GM19238 (cell line): ENCODE measurements around the gene SLC18A3.

ENCODE experiments used
- DNase-seq: peaks from one replicate; pipeline ENCODE4 v3.0.0; 2011; ENCODE audit warnings: low spot score; ENCODE audit not compliant: insufficient read length

The SLC18A3 gene

DNA sequence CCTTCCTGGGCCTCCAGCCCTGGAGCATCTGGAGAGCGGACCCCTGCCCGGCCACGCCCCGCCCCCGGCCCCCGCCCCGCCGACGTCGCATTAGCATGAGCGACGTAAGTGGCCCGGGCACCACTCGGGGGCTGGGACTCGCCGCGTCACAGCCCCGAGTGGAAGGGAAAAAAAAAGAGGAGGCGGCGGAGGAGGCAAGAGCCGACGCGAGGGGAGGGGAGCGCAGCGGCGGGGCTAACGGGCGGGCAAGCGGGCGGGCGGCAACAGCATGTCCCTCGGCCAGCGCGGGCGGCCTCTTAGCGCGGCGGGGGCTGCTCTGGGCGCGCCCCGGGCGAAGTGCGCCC is at the start of gene SLC18A3:
Gene SLC18A3, plus strand, starts transcription at position 197 of the 344 bp plus-strand sequence. CDS start 431 bp downstream, outside the sequence.
- no peak for DNase-seq

DNA sequence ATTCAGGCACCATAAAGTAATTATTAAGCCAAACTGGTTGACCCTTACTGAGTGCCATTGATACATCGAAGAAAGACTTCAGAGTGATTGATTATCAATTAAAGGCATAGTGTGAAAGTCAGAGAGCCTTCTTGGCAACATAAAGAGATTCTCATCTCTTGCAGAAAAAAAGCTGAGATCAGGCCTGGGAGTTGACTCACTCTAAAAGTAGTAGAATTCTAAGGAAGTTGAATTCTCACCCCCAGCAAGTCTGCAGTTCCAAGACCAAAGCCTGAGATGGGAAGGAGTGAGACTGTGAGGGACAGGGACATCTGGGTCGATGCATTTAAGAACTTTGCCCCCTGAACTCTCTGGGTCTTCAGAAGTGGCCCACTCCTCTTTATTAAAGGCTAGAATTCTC is 49.6 kb upstream of the SLC18A3 start:
- DNase-seq: no peak

DNA sequence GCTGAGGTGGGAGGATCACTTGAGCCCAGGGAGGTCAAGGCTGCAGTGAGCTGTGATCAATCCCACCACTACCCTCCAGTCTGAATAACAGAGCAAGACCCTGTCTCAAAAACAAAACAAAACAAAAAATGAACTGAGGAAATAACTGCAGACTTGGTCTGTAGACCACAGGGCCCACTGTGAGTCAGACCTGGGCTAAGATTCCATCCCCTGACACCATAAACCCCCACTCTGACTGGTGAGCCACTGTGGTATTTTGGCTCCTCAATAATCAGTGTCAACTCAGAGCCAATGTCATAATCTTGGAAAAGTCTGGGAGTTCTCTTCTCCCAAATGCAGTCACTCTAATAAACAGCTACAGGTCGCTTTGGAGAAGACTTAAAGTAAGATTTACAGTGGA is 47.2 kb upstream of the SLC18A3 start:
- no peak for DNase-seq

DNA sequence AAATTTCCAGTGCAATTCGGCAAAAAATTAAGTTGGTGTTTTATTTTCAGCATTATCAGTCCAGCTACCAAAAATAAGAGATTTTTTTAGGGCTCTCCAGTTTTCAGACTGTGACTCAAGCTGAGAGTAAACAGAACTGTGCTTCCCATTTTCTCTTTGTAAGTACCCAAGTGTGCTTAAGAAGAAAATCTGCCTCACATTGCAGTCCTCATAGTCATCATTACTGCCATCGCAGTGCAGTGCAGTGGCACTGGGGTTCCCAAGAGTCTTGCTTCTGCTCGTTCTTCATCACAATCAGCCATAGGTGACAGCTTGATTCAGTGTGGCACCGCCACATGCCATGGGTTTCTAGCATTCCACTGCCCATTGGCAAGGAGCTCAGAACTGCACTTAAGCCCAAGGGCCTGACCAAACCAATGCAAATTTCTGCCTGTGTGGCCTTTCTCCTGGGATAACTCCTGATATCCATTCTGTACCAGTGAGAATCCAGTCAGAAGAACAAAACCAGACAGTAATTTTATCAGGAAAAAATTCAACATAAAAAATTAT is 45.6 kb upstream of the SLC18A3 start:
- no peak for DNase-seq

DNA sequence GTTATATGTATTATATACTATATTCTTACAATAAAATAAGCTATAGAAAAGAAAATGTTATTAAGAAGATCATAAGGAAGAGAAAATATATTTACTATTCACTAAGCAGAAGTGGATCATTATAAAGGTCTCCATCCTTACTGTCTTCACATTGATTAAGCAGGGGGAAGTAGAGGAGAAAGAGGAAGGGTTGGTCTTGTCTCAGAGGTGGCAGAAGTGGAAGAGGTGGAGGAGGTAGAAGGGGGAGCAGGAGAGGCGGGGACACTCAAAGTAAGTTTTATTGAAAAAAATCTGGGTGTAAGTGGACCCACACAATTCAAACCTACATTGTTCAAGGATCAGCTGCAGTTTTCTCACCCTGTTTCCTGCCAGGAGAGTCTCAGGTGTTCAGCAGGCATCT is 42.3 kb upstream of the SLC18A3 start:
- no peak for DNase-seq

DNA sequence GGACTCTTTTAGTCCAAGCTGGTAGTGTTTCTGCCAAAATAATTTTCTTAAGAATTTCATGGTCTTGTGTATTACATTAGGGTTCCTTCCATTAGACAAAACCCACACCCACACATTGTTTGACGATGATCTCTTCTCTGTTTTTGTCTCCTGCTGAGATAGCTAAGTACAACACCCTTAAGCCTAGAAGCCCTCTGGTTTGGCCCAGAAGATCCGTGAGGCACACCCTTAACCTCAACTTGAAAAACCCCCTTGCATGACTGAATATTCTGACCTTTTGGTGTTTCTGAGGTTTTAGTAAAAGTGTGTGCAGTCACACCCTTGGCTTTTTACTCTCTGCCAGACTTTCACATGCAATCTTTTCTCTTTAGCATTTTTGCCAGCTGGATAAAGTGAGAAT is 41.9 kb upstream of the SLC18A3 start:
- no peak for DNase-seq

DNA sequence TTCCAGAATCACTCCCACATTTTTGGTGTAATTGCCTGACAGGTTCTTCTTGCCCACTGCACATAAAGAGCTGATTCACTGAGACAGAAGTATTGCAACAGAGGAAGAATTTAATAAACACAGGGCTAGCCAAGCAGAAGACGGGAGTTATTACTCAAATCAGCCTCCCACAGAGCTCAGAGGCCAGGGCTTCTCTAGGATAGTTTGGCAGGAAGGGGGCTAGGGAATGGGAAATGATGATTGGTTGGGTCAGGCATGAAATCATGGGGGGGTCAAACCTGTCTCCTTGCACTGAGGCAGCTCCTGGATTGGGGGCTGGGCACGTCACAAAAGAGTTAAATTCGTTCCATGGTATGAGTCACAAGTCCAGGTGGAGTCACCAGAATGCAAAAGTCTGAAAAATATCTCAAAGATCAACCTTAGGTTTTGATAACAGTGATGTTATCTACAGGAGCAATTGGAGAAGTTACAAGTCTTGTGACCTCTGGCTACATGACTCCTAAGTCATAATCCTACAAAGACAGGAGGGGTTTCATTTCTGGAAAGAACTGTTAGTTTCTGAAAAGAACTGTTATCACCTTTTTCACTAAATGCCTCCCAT is 41.0 kb upstream of the SLC18A3 start:
- no peak for DNase-seq

DNA sequence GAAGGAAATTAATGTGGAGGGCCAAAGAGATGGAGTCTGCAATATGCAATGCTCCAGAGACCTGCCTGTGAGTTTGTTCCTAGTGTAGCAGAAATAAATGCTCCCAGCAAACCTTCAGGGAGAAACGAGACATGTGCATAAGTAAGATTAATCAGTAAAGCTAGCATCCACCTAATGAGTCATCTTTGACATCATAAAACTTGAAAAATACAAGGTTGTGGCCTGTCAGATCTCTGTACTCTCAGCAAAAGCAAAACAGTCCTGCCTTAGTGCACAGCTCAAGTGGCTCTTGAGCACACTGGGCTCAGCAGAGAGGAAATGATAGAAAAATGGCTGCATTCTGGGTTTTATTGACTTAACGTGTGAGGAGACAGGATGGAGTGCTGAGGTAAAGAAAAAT is 38.7 kb upstream of the SLC18A3 start:
- DNase-seq: no peak

DNA sequence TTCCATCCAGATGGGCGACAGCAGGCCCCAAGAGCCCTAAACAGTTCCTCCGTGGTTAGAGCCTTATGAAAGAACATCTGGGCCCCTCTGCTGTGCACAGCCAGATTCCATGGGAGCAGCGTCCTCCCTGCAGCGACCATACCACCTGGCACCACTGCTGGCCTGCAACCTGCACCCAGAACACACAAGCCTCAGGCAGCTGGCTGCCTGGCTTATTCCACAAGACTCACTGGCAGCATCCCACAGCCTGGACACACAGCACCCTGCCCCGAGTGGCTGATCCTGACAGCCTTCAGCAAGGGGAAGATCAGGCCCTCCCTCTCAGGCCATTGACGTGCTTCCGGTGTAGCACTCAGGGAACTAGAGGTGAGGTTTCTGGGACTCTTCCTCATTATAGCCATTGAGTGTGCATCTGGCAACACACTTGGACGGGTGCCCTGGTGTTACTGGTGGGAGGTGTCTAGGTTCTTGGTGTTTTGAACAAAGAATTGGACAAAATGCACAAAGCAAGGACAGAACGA is 37.5 kb upstream of the SLC18A3 start:
- no peak for DNase-seq

DNA sequence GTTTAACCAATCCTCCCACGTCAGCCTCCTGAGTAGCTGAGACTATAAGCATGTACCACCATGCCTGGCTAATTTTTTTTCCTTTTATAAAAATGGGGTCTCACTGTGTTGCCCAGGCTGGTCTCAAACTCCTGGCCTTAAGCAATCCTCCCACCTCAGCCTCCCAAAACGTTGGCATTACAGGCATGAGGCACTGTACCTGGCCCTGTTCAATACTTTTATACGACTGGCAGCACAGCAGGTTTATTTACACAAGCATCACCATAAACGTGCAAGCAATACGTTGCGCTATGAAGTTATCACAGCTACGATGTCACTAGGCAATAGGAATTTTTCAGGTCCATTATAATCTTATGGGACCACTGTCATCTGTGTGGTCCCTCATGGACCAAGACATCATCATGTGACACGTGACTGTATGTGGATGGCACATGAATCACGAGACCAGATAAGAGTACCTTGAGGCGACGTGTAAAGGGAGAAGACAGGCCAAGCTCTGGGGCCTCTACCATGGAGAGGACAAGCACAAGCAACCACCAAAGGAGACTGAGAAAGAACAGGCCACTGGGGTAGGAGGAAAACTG is 34.5 kb upstream of the SLC18A3 start:
- DNase-seq: no peak

DNA sequence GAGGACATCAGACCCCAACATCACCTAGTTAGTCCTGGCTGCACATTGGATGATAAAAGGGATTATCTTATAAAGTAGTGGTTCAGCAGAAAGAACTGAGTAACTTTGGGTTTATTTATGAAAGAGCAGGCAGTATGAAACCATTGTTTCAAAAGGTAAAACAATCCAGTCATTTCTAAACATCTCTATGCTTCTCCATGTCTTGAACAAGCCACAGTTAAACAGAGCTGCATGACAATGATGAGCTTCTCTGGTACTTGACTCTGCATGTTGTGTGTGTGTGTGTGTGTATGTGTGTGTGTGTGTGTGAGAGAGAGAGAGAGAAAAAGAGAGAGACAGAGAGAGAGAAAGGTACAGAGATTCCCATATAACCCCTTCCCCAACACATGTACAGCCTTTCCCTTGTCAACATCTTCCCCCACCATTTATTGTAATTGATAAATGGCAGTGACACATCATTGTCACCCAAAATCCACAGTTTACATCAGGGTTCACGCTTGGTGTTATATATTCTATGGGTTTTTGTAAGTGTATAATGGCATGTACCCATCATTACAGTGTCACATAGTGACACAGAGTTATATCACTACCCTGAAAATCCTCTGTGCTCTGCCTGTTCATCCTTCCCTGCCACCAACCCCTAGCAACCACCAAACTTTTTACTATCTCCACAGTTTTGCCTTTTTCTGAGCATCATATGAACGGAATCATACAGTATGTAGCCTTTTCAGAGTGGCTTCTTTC is 32.8 kb upstream of the SLC18A3 start:
- DNase-seq: no peak

DNA sequence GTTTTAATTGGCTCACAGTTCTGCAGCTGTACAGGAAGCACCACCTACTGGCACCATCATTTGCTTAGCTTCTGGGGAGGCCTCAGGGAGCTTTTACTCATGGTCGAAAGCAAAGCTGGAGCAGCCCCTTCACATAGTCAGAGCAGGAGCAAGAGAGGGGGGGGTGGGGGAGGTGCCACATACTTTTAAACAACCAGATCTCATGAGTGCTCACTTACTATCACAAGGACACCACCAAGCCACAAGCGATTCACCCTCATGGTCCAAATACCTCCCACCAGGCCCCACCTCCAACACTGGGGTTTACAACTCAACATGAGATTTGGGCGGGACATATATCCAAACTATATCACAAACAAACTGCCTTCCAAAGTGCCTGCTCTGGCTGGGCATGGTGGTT is 31.7 kb upstream of the SLC18A3 start:
- DNase-seq: no peak

DNA sequence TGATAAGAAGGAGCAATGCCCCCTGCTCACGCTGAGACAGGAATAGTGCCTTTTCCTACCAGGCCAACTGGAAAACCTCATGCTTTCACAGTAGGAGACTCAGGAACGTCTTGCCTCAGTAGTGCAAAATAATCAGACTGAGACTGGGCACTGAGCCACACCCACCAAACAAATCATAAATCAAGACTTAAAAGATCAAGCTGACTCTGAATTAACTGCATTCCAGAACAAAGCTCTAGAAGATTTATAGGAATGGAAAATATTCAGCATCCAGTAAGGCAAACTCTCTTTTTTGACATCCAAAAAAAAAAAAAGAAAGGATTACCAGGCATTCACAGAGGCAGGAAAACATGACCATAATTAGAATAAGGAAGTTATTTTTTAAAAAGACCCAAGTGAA is 30.5 kb upstream of the SLC18A3 start:
- DNase-seq: no peak

DNA sequence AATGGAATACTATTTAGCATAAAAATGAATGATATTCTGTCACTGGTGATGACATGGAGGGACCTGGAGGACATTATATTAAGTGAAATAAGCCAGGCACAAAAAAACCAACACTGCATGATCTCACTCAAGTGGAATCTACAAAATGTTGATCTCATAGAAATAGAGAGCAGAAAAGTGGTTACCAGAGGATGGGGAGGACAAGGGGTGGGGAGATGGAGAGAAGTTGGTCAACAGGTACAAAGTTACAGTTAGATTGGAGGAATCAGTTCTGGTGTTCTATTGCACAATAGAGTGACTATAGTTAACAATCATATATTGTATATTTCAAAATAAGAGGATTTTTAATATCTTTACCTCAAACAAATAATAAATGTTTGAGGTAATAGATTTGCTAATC is 24.7 kb upstream of the SLC18A3 start:
- no peak for DNase-seq

DNA sequence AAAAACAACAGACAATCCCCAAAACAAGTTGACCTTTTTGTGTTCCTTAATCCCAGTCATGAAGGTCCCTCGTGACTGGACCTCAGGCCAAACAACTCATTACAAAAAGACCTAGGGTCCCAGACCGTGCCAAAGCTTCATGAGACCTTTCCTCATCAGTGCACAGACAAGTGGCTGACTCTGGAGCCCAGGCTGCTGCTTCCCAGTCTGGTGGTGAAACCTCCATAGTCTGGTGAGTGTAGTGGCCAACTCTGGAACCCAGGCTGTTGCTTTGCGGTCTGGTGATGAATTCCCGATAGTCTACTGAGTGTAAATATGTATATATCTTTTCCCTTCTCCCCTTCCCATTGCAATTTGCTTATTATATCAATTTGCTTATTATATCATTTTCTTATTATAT is 22.1 kb upstream of the SLC18A3 start:
- DNase-seq: no peak

DNA sequence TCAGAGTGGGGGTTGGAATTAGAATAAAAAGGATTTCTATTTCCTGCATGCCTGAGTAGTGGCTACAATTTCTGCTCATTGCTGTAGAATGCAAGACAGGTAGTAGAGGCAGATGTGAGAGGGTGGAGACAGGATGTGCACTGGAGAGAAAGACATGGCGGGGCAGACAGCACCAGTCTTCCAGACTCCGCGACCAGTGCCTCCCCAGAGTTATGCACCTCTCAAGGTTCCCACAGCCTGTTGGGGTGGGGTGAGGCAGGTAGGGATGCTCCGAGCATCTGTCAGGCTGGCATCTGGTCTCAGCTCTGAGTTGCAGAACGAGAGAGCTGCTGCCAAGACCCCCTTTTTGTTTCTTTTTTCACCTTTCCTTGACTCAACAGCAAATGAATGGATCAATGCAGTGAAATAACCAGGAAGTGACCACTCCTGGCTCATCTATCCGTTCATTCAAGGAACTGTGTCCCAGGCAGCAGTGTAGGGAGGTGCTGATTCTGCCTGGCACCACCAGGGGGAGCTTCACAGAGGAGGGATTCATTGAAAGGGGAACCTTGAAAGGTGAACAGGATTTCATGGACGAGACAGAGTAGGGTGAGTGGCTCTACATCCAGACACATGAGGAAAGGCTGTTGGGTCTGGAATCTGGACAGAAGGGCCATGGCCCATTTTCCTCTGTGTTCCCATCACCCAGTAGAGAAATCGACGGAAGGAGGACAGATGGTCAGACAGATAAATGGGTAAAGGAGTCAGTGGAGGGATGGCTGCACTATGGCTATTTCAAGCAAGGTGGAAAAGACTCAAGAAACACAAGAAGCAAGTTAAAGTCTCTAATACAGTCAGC is 17.2 kb upstream of the SLC18A3 start:
- DNase-seq: peak; percentile 63

DNA sequence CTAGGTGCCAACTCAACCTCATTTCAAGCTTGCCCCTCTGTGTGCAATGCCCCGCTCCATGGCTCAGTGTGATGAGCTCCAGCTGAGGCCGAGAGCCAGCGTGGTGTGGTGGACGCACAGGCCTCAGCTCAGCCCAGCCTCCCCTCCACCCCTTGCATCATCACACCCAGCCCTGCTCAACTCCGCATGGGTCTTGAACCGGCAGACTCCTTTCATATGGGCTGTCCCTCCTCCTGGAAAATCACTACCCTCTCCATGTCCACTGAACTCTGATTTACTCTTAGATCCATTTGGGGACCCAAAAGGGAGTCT is 16.6 kb upstream of the SLC18A3 start:
- DNase-seq: no peak

DNA sequence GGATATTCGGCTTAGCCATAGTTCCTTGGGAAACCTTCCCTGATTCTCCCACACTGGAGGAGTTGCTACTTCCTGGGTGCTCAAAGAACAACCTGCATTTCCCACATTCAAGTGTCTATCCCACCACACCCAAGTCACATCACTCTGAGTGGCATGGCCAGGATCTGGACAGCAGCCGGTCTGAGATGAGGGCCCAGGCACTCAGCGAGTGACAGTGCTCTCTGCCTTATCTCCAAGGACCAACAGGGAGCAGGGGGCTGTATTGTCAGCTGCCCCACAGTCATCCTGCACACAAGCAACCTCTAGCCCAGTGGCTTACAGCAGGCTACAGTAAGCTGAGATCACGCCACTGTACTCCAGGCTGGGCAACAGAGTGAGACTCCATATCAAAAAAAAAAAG is 16.1 kb upstream of the SLC18A3 start:
- no peak for DNase-seq

DNA sequence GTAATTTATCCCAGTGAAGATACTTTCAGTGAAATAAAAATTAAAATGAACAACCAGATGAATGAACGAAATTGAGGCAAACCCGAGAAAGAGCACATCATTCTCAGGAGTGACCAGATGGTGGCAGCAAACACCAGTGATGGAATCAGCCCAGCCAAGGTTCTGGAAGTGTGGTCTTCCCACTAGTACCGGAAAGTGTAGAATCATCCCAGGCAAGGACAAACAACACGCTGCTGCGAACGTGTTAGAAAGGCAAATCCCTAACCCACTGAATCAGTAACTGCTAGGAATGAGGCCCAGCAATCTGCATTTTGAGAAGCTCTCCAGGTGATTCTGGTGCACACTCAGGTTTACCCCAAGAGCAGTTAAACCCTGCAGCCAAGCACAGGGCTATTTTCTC is 15.5 kb upstream of the SLC18A3 start:
- DNase-seq: no peak

DNA sequence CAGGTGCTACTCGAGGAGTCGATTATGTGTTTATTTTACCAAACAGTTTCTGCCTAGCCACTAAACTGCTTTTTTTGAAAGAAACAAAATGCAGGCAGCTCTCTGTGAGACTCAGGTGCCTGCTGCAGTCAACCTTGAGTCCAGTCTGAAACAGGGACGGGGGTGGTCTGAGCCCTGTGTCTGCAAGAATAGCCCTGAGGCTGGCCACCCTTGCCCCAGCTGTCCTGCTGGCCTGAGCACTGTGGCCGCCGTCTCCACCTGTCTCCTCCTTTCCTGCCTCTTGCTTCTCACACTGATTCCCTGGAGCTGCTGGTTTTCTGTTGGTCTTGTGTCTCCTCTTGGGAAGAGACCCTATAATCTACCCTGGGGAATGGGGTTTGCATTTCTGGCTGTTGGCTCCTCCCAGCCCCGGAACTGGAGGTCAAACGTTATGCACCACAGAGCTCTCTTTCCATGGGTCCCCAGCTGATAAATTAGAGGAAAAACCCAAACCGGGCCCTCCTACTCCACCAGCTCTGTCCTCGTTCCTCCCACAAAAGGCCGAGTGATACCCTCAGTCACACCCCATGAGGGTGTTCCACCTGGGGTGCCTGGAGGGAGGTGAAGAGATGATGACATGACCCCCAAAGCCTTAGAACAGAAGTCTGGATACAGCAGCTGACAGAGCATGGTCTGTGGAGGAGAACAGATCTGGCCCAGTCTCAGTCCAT is 15.0 kb upstream of the SLC18A3 start:
- no peak for DNase-seq
